HepG2 (cell line): Measurements from ENCODE around the gene ENTPD7. TPM values are rescaled to one million over a fixed set of nuclear protein-coding genes. Genes with fewer than 3 reads are reported as not detected.

Experiments used
- CHCHD3 ChIP-seq: sonication (generic); formaldehyde crosslinking; IDR thresholded peaks from 2 replicates; pipeline ENCODE4 v1.8.0; 2022; ENCODE audit warnings: mild to moderate bottlenecking, missing genetic modification reagents, moderate library complexity
- KLF16 ChIP-seq, 2 experiments: sonication (generic) in 1 of 2; formaldehyde crosslinking in 1 of 2; IDR thresholded peaks; 2 replicates each; pipeline versions ENCODE4 v1.6.1 to v1.8.0; 2016 to 2023; ENCODE audit warnings: missing genetic modification reagents in 2 of 2, missing compliant biosample characterization in 1 of 2
- MIER2 ChIP-seq: IDR thresholded peaks from 2 replicates; pipeline ENCODE4 v1.6.1; 2016; ENCODE audit warnings: missing biosample characterization, missing genetic modification reagents
- MTF2 ChIP-seq: sonication (generic); formaldehyde crosslinking; IDR thresholded peaks from 2 replicates; pipeline ENCODE4 v1.5.0; 2020; ENCODE audit warnings: missing genetic modification reagents, borderline replicate concordance
- NFKB2 ChIP-seq: sonication (generic); formaldehyde crosslinking; IDR thresholded peaks from 2 replicates; pipeline ENCODE4 v1.4.0; 2020; ENCODE audit warnings: missing genetic modification reagents, borderline replicate concordance
- PHF21A ChIP-seq: sonication (generic); formaldehyde crosslinking; IDR thresholded peaks from 2 replicates; pipeline ENCODE4 v1.5.0; 2020; ENCODE audit warnings: mild to moderate bottlenecking, missing genetic modification reagents
- POLR2AphosphoS5 ChIP-seq: IDR thresholded peaks from 2 replicates; pipeline ENCODE4 v1.6.1; 2012; ENCODE audit warnings: low read depth, low read length
- ZBTB40 ChIP-seq, 2 experiments: fragments of 450-650 bp in 1 of 2; sonication (generic) in 1 of 2; formaldehyde crosslinking in 1 of 2; IDR thresholded peaks; 2 replicates each; pipeline versions ENCODE4 v1.6.1 to v1.8.0; 2016 to 2022; ENCODE audit warnings: antibody characterized with exemption in 1 of 2, mild to moderate bottlenecking in 1 of 2, missing genetic modification reagents in 1 of 2
- ZKSCAN1 ChIP-seq: fragments of 150-350 bp; IDR thresholded peaks from 2 replicates; pipeline ENCODE4 v1.6.1; 2014; ENCODE audit warnings: low read length
- ZNF558 ChIP-seq: sonication (generic); formaldehyde crosslinking; IDR thresholded peaks from 2 replicates; pipeline ENCODE4 v1.9.0; 2022; ENCODE audit warnings: mild to moderate bottlenecking, missing genetic modification reagents, borderline replicate concordance
- ZNF570 ChIP-seq: sonication (generic); formaldehyde crosslinking; IDR thresholded peaks from 2 replicates; pipeline ENCODE4 v1.4.0; 2020; ENCODE audit warnings: mild to moderate bottlenecking, missing genetic modification reagents, borderline replicate concordance
- ZNF749 ChIP-seq: sonication (generic); formaldehyde crosslinking; IDR thresholded peaks from 2 replicates; pipeline ENCODE4 v1.8.0; 2022; ENCODE audit warnings: mild to moderate bottlenecking, missing genetic modification reagents, moderate library complexity, borderline replicate concordance
- polyA plus RNA-seq, 8 experiments: library from polyadenylated mRNA; depleted of rRNA in 3 of 8; stranded (reverse) in 7 of 8; unstranded in 1 of 8; fragments of >200 nt; fragmentation: Illumina TruSeq in 4 of 8; extraction: Trizol in 4 of 8; gene quantifications; 2 replicates each; pipeline versions ENCODE4 v1.2.1 to v1.2.3, GENCODE V29; 2011 to 2016; ENCODE audit warnings: low read depth in 4 of 8, missing spikeins in 1 of 8, mixed read lengths in 1 of 8; ENCODE audit not compliant: insufficient read depth in 1 of 8
- total RNA-seq, 5 experiments: library from RNA; depleted of rRNA; stranded (reverse); fragments of >200 nt; fragmentation: Illumina TruSeq; extraction: Trizol; gene quantifications; 2 replicates each; pipeline ENCODE4 v1.2.3, GENCODE V29; 2016; ENCODE audit warnings: low read depth in 1 of 5
- TF ChIP-seq, protein P1 (sequence below): sonication (generic); formaldehyde crosslinking; IDR thresholded peaks from 2 replicates; pipeline ENCODE4 v1.4.0; 2020; ENCODE audit warnings: missing genetic modification reagents
- TF ChIP-seq, protein P2 (sequence below): sonication (generic); formaldehyde crosslinking; IDR thresholded peaks from 2 replicates; pipeline ENCODE4 v1.4.0; 2020; ENCODE audit warnings: low read depth, missing genetic modification reagents

ENTPD7 gene
- total and polyA plus RNA-seq, 2 of the 13 experiments (the other 11 are each of a cell fraction or from before 2014, with no cell fraction given) = 7.6 to 36.5 TPM

DNA sequence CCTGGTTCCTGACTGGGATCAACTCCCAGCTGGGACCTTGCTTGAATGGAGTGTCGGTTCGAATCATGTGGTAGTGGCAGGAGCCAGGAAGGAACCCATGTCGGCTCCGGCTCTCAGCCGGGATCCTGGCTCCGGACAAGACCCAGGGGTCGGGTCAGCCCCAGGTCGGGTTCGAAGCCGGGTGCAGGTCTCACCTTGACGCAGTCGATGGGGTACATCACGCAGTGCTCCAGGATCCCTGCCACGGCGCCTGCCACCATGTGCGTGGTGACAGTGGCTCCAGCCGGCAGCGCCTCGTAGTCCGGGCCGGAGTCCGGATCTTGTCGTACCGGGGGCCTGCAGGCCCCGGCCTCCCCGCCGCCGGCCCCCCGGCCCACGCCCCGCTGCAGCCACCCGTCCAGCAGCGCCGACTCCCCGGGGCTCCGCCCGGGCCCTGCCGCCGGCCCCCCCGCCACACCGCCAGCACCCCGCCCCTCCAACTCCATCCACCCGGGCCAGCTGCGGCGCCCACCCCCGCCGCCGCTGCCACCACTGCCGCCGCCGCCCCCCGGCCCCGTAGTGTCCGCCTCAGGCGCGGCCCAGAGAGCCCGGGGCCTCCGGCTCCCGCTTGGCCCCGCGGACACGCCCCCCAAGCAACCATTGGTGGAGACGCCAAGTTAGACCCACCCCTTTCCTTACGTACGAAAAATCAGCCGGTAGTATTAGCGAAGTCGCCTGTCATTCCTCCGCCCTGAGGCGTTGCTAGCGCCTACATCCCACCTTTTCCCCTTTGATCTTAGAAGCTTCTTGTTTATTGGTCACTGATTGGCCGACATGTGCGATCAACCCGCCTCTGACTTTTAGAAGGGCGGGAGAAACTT is 39.2 kb upstream of the ENTPD7 start, which contains the start of gene SLC25A28 (continued):
- TF ChIP-seq ZBTB40 (IDR thresholded peaks at IDR 0.05) (no peak), ZBTB40 (CRISPR knock-in tag; IDR thresholded peaks at IDR 0.05) (no peak), ZNF570 (no peak), POLR2AphosphoS5 (no peak), ZNF558 (CRISPR knock-in tag) (no peak), MTF2 (no peak), CHCHD3 (CRISPR knock-in tag) (0 out of 2 replicates have a peak, but pooled peaks have one; percentile 51), PHF21A (CRISPR knock-in tag) (no peak), KLF16 (CRISPR knock-in tag; IDR thresholded peaks at IDR 0.05) (no peak), ZKSCAN1 (no peak), MIER2 (CRISPR knock-in tag) (no peak), ZNF749 (CRISPR knock-in tag) (0 out of 2 replicates have a peak, but pooled peaks have one; percentile 13), NFKB2 (no peak)
- TF ChIP-seq, protein P1, sequence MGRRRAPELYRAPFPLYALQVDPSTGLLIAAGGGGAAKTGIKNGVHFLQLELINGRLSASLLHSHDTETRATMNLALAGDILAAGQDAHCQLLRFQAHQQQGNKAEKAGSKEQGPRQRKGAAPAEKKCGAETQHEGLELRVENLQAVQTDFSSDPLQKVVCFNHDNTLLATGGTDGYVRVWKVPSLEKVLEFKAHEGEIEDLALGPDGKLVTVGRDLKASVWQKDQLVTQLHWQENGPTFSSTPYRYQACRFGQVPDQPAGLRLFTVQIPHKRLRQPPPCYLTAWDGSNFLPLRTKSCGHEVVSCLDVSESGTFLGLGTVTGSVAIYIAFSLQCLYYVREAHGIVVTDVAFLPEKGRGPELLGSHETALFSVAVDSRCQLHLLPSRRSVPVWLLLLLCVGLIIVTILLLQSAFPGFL (CRISPR knock-in tag) = no peak
- TF ChIP-seq, protein P2, sequence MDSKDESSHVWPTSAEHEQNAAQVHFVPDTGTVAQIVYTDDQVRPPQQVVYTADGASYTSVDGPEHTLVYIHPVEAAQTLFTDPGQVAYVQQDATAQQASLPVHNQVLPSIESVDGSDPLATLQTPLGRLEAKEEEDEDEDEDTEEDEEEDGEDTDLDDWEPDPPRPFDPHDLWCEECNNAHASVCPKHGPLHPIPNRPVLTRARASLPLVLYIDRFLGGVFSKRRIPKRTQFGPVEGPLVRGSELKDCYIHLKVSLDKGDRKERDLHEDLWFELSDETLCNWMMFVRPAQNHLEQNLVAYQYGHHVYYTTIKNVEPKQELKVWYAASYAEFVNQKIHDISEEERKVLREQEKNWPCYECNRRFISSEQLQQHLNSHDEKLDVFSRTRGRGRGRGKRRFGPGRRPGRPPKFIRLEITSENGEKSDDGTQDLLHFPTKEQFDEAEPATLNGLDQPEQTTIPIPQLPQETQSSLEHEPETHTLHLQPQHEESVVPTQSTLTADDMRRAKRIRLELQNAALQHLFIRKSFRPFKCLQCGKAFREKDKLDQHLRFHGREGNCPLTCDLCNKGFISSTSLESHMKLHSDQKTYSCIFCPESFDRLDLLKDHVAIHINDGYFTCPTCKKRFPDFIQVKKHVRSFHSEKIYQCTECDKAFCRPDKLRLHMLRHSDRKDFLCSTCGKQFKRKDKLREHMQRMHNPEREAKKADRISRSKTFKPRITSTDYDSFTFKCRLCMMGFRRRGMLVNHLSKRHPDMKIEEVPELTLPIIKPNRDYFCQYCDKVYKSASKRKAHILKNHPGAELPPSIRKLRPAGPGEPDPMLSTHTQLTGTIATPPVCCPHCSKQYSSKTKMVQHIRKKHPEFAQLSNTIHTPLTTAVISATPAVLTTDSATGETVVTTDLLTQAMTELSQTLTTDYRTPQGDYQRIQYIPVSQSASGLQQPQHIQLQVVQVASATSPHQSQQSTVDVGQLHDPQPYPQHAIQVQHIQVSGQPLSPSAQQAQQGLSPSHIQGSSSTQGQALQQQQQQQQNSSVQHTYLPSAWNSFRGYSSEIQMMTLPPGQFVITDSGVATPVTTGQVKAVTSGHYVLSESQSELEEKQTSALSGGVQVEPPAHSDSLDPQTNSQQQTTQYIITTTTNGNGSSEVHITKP = no peak
